ENCODE data around the gene PEAK3. TPM values are rescaled to one million over a fixed set of nuclear protein-coding genes. Genes with fewer than 3 reads are reported as not detected.

Gene PEAK3
- total and polyA plus RNA-seq, 10 of the 15 experiments (the other 5 are each of a cell fraction or from before 2014, with no cell fraction given) = 0.03 to 0.10 (median 0.05) TPM; not detected in 7

- TF ChIP-seq BHLHE40 (IDR thresholded peaks at IDR 0.05; ENCODE audit: borderline replicate concordance in 1 of 2, low read depth in 2 of 2, low read length in 1 of 2) (peak; percentile 6 to 55; a peak in 1 of 4 replicates), ZBTB33 (IDR thresholded peaks at IDR 0.05) (no peak), MLLT1 (IDR thresholded peaks at IDR 0.05) (peak; percentile 26; the same call in 1 of the 2 replicates), IRF5 (IDR thresholded peaks at IDR 0.05; ENCODE audit: borderline replicate concordance) (no peak), CREM (IDR thresholded peaks at IDR 0.05; ENCODE audit: low read depth) (0 out of 2 replicates have a peak, but pooled peaks have one; percentile 34), DPF2 (IDR thresholded peaks at IDR 0.05) (peak; percentile 70), JUNB (IDR thresholded peaks at IDR 0.05) (no peak), HDGF (IDR thresholded peaks at IDR 0.05) (no peak), FOS (IDR thresholded peaks at IDR 0.05; ENCODE audit: borderline replicate concordance, extremely low read depth, insufficient read length) (no peak), SREBF1 (IDR thresholded peaks at IDR 0.05; ENCODE audit: low read length) (peak; percentile 79), ZZZ3 (IDR thresholded peaks at IDR 0.05; ENCODE audit: control insufficient read depth, insufficient read length, low read depth) (no peak), PRDM15 (CRISPR knock-in tag; IDR thresholded peaks at IDR 0.05) (no peak), NFYA (IDR thresholded peaks at IDR 0.05; ENCODE audit: borderline replicate concordance, low read depth, low read length) (no peak), PML (IDR thresholded peaks at IDR 0.05; ENCODE audit: low read length) (peak; percentile 73; the same call in 1 of the 2 replicates), SREBF2 (IDR thresholded peaks at IDR 0.05; ENCODE audit: low read length) (no peak), GATAD2B (conservative IDR thresholded peaks at IDR 0.05; ENCODE audit: low read depth) (peak; percentile 83), RBBP5 (conservative IDR thresholded peaks at IDR 0.05) (no peak), CTCF (IDR thresholded peaks at IDR 0.05 in 2 of 3, conservative IDR thresholded peaks at IDR 0.05 in 1 of 3; ENCODE audit: control insufficient read depth in 2 of 3, extremely low read depth in 1 of 3, insufficient read depth in 1 of 3, low read depth in 3 of 3, low read length in 3 of 3) (no peak), ZBED1 (IDR thresholded peaks at IDR 0.05; ENCODE audit: borderline replicate concordance) (no peak; the same call in 1 of the 2 replicates), CEBPB (IDR thresholded peaks at IDR 0.05; ENCODE audit: borderline replicate concordance in 1 of 2, low read depth in 2 of 2, low read length in 2 of 2) (no peak)
Observed at GRCh38 chr19:2328401-2329148, 46.6 kb upstream of the PEAK3 start, which contains the start of the genes LSM7 and SPPL2B (continued).
